Caki2 (cell line): ENCODE data around the gene CTRB1. TPM values are rescaled to one million over a fixed set of nuclear protein-coding genes. Genes with fewer than 3 reads are reported as not detected.

Experiments
- DNase-seq: peaks from one replicate; pipeline ENCODE4 v3.0.0-alpha.2; 2015; ENCODE audit warnings: low read depth
- in situ Hi-C: cut with HindIII; loops from 2 replicates; pipeline ENCODE4 v1.10.0; 2016; ENCODE audit warnings: low sequenced_read_pairs, low pct_unique_long_range_greater_than_20kb, mixed read lengths
- total RNA-seq: library from RNA; depleted of rRNA; stranded (reverse); fragments of >200 nt; shearing (Covaris generic); gene quantifications from 2 replicates; pipeline ENCODE4 v1.2.3, GENCODE V29; 2014; ENCODE audit warnings: low replicate concordance

Gene CTRB1
- total RNA-seq, 1 experiment from 2014 or later = not detected

GRCh38 chr16:75248536-75249380 lies 30.0 kb downstream of the CTRB1 start:
- in situ Hi-C loops = no loop called here

GRCh38 chr16:75249441-75249840 lies 30.7 kb downstream of the CTRB1 start:
- DNase-seq = no peak
- in situ Hi-C loops = no loop called here

More at GRCh38 chr16:75248536-75249380, 30.0 kb downstream of the CTRB1 start:
- no peak for DNase-seq

GRCh38 chr16:75250089-75250808 lies 31.5 kb downstream of the CTRB1 start:
- in situ Hi-C loops = no loop called here
- no peak for DNase-seq

GRCh38 chr16:75250809-75251279 lies 32.1 kb downstream of the CTRB1 start:
- DNase-seq = peak; percentile 69
- in situ Hi-C loops = no loop called here

- DNase-seq = peak; percentile 74
These were observed 32.7 kb downstream of the CTRB1 start, which contains the start of gene BCAR1 for GRCh38 chr16:75251280-75252048. Gene BCAR1, minus strand, starts transcription at chr16:75251624. Its CDS starts 142 bp downstream, at chr16:75251482.

GRCh38 chr16:75252049-75252864 lies 33.5 kb downstream of the CTRB1 start:
- DNase-seq = no peak
- in situ Hi-C loops = no loop called here

More at GRCh38 chr16:75251280-75252048, 32.7 kb downstream of the CTRB1 start, which contains the start of gene BCAR1:
- in situ Hi-C loops = no loop called here

GRCh38 chr16:75252946-75253911 lies 34.4 kb downstream of the CTRB1 start:
- no peak for DNase-seq
- in situ Hi-C loops = no loop called here

GRCh38 chr16:75254359-75254837 lies 35.6 kb downstream of the CTRB1 start:
- DNase-seq = peak; percentile 92

GRCh38 chr16:75256059-75256571 lies 37.3 kb downstream of the CTRB1 start:
- DNase-seq = no peak
- in situ Hi-C loops = no loop called here

More at GRCh38 chr16:75254359-75254837, 35.6 kb downstream of the CTRB1 start:
- in situ Hi-C loops = no loop called here

- no peak for DNase-seq
- in situ Hi-C loops = no loop called here
These were observed 38.0 kb downstream of the CTRB1 start for GRCh38 chr16:75256696-75257343.

GRCh38 chr16:75257886-75258806 lies 39.4 kb downstream of the CTRB1 start:
- no peak for DNase-seq
- in situ Hi-C loops = no loop called here

- DNase-seq = no peak
- in situ Hi-C loops = no loop called here
These were observed 40.0 kb downstream of the CTRB1 start for GRCh38 chr16:75258807-75259141.

GRCh38 chr16:75260851-75261589 lies 42.2 kb downstream of the CTRB1 start:
- no peak for DNase-seq
- in situ Hi-C loops = no loop called here

GRCh38 chr16:75261590-75262078 lies 42.8 kb downstream of the CTRB1 start:
- in situ Hi-C loops = no loop called here
- no peak for DNase-seq
